Gastroesophageal sphincter (tissue), 3 donors: Measurements from ENCODE around the gene LRRC40.

Experiments
- CTCF ChIP-seq, 4 experiments: fragments of 200-600 bp in 2 of 4; fragments of 450-650 bp in 2 of 4; sonication (generic) in 1 of 4; IDR thresholded peaks; one replicate each; pipeline ENCODE4 v1.5.1; 2017 to 2019; ENCODE audit warnings: antibody characterized with exemption in 4 of 4, mild to moderate bottlenecking in 2 of 4, moderate library complexity in 2 of 4
- POLR2A ChIP-seq, 2 donors: fragments of 450-650 bp; IDR thresholded peaks; one replicate each; pipeline ENCODE4 v1.6.1; 2017; ENCODE audit warnings: antibody characterized with exemption in 2 of 2, mild to moderate bottlenecking in 2 of 2, moderate library complexity in 1 of 2
- POLR2AphosphoS5 ChIP-seq: sonication (generic); formaldehyde crosslinking; IDR thresholded peaks from one replicate; pipeline ENCODE4 v1.6.1; 2017; ENCODE audit warnings: antibody characterized with exemption

- no peak for TF ChIP-seq POLR2AphosphoS5
- no peak for TF ChIP-seq CTCF (IDR thresholded peaks at IDR 0.05)
- no peak for TF ChIP-seq POLR2A (IDR thresholded peaks at IDR 0.05)
These were observed 36.1 kb downstream of the LRRC40 start for GRCh38 chr1:70169018-70169839.
